Measurements from ENCODE around the gene SMIM44. TPM values are rescaled to one million over a fixed set of nuclear protein-coding genes. Genes with fewer than 3 reads are reported as not detected.
"Not testable (repeated sequence)": the region's sequence is repeated elsewhere in the genome, so short reads cannot be mapped to it uniquely, and the experiment has no call there.

SMIM44 gene
- not detected for total RNA-seq

DNA sequence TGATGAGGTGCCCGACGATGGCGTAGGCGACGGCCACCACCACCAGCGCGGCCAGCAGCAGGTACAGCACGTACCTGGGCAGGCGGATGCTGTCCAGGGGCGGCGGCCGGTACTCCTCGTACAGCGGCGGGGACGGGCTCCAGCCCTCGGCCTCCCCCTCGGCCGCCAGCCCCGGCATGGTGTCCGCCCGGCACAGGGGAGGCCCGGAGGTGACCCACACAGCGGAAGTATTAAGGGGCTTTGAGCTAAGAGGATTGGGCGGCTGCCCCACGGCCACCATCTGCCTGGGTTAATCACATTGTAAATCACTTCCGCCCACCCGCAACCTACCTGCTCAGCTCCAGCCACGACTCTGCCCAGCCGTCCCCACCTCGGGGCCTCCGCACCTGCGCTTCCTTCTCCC is at the start of gene SMIM44:
Gene SMIM44 (minus strand): TSS at position 216 of the 403 bp plus-strand sequence. CDS start 38 bp downstream, at position 178.
- FAIRE-seq (no peak), DNase-seq (ENCODE audit: low spot score in 2 of 2) (no peak)

GRCh38 chr19:3533033-3533432 is 49.8 kb upstream of the SMIM44 start:
- DNase-seq (ENCODE audit: low spot score in 2 of 2) (no peak), FAIRE-seq (no peak)

DNA sequence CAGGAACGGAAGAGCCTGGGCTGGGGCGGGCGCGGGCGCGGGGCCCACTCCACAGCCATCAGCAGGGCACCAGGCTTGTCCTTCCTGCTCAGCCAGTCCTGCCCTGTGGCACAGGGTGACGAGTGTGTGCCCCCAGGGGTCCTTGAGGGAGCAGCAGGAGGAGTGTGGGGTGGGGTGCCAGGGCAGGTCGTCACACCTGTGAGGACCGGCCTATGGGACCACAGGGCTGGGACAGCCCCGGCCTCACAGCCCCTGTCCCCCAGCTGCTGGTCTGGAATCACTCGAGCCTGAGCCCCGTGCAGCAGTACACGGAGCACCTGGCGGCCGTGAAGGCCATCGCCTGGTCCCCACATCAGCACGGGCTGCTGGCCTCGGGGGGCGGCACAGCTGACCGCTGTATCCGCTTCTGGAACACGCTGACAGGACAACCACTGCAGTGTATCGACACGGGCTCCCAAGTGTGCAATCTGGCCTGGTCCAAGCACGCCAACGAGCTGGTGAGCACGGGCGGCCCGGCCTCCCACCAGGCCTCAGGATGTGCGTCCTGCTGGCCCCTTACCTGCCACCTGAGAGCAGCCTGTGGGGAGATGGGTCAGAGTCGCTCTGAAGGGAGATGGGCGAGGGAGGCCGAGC is 49.0 kb upstream of the SMIM44 start:
- no peak for DNase-seq (ENCODE audit: low spot score in 2 of 2)
- no peak for FAIRE-seq

DNA sequence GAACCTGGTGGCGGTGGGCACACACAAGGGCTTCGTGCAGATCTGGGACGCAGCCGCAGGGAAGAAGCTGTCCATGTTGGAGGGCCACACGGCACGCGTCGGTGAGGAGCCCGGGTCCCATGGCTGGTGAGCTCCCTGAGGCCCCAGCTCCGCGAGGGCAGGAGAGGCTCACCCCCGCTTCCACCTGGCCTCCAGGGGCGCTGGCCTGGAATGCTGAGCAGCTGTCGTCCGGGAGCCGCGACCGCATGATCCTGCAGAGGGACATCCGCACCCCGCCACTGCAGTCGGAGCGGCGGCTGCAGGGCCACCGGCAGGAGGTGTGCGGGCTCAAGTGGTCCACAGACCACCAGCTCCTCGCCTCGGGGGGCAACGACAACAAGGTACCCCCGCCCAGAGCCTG is 48.5 kb upstream of the SMIM44 start:
- DNase-seq (ENCODE audit: low spot score in 2 of 2) (no peak), FAIRE-seq (no peak)

GRCh38 chr19:3530389-3530788 is 47.1 kb upstream of the SMIM44 start:
- FAIRE-seq = no peak
- no peak for DNase-seq (ENCODE audit: low spot score in 2 of 2)

GRCh38 chr19:3529299-3529698 is 46.1 kb upstream of the SMIM44 start:
- not testable (repeated sequence) for DNase-seq (ENCODE audit: low spot score in 2 of 2); FAIRE-seq

- FAIRE-seq (no peak), DNase-seq (ENCODE audit: low spot score in 2 of 2) (no peak)
These were observed 45.4 kb upstream of the SMIM44 start for GRCh38 chr19:3528539-3529211.

- DNase-seq (ENCODE audit: low spot score in 2 of 2) = no peak
- no peak for FAIRE-seq
These were observed 44.8 kb upstream of the SMIM44 start for GRCh38 chr19:3528080-3528479.

GRCh38 chr19:3527238-3527910 is 44.1 kb upstream of the SMIM44 start:
- DNase-seq (ENCODE audit: low spot score in 2 of 2) (no peak), FAIRE-seq (no peak)

GRCh38 chr19:3526507-3527237 is 43.4 kb upstream of the SMIM44 start:
- DNase-seq (ENCODE audit: low spot score in 2 of 2) = no peak
- FAIRE-seq = no peak

DNA sequence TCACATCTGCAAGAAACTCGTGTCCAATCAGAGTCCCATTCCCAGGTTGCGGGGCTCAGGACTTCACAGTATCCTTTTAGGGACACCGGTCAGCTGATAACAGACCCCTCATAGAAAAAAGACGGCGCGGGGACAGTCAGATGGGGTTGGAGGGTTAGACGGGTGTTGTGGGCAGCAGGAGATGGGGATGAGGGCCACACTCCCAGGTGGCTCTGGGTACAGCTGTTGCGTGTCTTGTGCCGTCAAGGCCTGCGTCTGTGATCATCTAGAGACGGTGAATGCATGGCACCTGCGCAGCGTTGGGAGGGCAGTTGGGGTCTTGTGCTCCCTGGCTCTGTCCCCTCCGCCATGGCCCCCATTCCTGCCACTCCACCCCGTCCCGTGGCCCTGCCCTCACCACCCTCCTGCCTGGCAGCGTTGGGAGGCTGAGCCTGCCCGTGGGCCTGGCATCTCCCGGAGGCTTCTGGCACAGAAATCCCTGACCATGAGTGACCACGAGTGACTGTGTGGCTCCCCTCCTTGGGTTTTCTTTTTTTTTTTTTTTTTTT is 41.7 kb upstream of the SMIM44 start:
- DNase-seq (ENCODE audit: low spot score in 2 of 2) = no peak
- no peak for FAIRE-seq

GRCh38 chr19:3524078-3524842 is 41.0 kb upstream of the SMIM44 start:
- no peak for DNase-seq (ENCODE audit: low spot score in 2 of 2)
- no peak for FAIRE-seq

DNA sequence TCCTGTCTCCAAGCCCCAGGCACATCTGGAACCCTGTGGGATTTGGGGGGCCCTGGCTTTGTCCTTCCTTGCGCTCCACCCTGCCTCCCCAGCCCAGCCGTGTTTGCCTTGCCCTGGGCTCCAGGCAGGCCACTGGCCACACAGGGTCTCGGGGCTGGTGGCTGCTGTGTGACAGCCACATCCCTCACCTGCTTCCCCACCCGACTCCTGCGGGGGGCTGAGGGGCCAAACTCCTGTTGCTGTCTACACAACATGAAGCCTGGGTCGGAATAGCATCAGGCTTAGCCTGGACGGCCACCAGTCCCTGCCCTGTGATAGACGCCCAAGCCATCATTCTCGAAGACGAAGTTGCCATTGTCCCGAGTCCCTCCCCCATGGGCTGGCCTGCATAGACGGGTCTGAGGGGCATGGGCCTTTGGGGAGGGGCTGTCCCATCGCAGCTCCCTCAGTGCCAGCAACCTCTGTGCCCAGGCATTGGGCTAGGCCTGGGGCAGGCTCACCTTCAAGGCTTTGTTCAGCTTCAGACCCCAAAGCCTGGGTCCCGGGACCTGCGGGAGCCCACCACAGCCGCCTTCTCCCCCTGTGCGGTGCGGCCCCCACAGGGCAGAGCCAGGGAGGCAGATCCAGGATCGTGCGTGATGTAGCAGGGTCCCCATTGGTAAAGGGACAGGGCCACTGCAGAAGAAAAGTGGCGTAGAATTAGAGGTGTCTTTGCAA is 40.3 kb upstream of the SMIM44 start:
- DNase-seq (ENCODE audit: low spot score in 2 of 2) = no peak
- no peak for FAIRE-seq

- DNase-seq (ENCODE audit: low spot score in 2 of 2) (no peak), FAIRE-seq (no peak)
These were observed 39.5 kb upstream of the SMIM44 start for GRCh38 chr19:3522421-3523360.

GRCh38 chr19:3521104-3521445 is 37.8 kb upstream of the SMIM44 start:
- no peak for FAIRE-seq
- no peak for DNase-seq (ENCODE audit: low spot score in 2 of 2)

- no peak for FAIRE-seq
- no peak for DNase-seq (ENCODE audit: low spot score in 2 of 2)
These were observed 37.2 kb upstream of the SMIM44 start for GRCh38 chr19:3520166-3521103.

DNA sequence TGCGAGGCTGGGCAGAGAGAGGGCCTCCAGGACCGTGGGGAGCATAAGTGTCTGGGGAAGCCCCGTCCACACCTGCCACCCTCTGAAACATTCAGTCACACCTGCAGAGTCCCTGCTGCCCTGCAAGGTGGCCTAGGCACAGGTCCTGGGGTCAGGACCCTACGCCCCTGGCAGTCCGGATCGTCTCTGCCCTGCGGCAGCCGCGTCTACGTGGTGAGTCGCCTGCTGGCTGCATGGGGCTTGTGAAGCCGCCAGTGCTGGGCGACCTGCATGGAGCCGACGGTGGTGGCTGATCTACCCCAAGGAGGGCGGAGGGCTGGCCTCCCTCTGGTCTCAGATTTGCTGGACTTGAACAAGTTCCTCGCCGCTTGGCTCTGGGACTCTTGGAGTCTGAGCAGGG is 35.9 kb upstream of the SMIM44 start:
- no peak for FAIRE-seq
- DNase-seq (ENCODE audit: low spot score in 2 of 2) = no peak
